Measurements from ENCODE around the gene NSF.
"Not testable (repeated sequence)": the region's sequence is repeated elsewhere in the genome, so short reads cannot be mapped to it uniquely, and the experiment has no call there.

Gene NSF

GRCh38 chr17:46590157-46591146 is at the start of gene NSF:
TSS of gene NSF (plus strand) at chr17:46590669. CDS start at chr17:46590776, 107 bp downstream.
- not testable (repeated sequence) for DNase-seq

DNA sequence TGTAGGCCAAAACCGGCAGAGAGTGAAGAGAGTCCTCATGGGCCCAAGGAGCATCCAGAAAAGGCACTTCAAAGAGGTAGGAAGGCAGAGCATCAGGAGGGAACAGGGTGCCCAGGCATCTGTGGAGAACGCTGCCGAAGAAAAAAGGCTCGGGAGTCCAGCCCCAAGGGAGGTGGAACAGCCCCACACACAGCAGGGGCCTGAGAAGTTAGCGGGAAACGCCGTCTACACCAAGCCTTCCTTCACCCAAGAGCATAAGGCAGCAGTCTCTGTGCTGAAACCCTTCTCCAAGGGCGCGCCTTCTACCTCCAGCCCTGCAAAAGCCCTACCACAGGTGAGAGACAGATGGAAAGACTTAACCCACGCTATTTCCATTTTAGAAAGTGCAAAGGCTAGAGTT is 41.9 kb upstream of the NSF start:
- DNase-seq: not testable (repeated sequence)

GRCh38 chr17:46559155-46559554 is 31.3 kb upstream of the NSF start:
- not testable (repeated sequence) for DNase-seq

GRCh38 chr17:46560048-46560447 is 30.4 kb upstream of the NSF start:
- not testable (repeated sequence) for DNase-seq

GRCh38 chr17:46566284-46566683 is 24.2 kb upstream of the NSF start:
- not testable (repeated sequence) for DNase-seq

DNA sequence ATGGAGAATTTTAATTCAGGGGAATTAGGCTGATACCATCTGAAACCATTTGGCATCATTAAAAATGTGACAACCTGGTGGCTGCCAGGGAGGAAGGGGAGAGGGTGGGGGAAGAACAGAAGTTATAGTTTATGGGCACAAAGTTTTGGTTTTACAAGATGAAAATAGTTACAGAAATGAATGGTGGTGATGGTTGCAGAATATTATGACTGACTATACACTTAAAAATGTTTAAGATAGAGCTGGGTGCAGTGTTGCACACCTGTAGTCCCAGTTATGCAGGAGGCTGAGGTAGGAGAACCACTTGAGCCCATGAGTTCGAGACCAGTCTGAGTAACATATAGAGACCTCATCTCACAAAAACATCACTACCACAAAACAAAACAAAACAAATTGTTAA is 23.5 kb upstream of the NSF start:
- not testable (repeated sequence) for DNase-seq

DNA sequence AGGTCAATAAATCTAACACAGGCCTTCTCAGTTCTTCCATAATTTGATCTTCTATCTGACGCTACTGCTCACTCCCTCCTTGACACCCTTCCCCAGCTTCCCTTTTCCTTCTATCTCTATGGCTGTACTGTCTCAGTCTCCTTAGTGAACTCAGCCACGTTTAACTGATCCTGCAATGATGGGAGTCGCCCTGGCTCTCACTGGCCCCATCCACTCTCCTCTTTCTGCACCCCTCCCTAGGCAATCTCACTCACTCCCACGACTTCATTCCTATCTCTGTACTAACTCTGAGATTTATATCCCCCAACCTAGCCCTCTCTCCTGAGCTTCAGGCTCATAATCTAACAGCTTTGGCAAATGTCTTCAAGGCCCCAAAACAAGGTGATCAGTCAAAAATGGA is 18.7 kb upstream of the NSF start:
- not testable (repeated sequence) for DNase-seq

- DNase-seq: not testable (repeated sequence)
Measured at GRCh38 chr17:46579083-46580075, 11.1 kb upstream of the NSF start, which contains the start of gene ARL17A. TSS of gene ARL17A (minus strand) at chr17:46579691. CDS start at chr17:46576322, 3,369 bp downstream.

DNA sequence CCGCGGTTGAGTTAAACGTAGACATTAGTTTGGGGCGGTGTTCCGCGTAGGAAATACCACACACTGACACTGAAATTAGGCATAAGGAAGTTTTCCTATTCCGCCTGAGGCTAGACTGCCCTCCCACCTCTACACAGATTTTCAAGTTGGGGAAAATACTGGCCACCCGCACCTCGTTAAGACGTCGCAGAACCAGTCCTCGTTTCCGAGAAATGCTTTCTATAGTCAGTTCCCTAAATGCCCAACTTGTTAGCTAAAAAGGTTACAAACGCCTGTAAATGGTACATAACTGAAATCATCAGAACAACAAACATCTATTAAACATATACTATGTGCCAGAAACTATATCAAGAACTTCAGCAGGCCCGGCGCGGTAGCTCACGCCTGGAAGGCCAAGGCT is 10.4 kb upstream of the NSF start:
- DNase-seq: not testable (repeated sequence)

DNA sequence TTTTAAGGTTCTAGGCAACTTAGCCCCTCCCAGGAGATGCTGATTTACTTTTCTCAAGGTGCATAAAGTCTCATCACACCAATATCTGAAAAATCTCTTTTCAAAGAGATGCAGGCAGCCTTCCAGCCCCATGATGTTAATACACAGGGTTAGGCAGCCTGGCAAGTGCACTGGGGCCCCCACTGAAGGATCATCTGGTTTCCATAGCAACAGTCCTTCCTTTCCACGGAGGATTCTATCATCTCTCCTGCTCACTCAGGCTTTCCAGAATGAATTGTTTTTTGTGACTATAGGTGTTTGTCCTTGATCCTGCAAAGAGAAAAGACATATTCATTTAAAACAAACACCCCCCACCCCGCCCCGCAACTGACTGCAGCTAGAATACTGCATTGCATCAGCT is 5.0 kb upstream of the NSF start:
- not testable (repeated sequence) for DNase-seq

GRCh38 chr17:46591332-46591731 is 863 bp downstream of the NSF start:
- not testable (repeated sequence) for DNase-seq

- DNase-seq: not testable (repeated sequence)
Measured at GRCh38 chr17:46598344-46598931, 8.0 kb downstream of the NSF start.

DNA sequence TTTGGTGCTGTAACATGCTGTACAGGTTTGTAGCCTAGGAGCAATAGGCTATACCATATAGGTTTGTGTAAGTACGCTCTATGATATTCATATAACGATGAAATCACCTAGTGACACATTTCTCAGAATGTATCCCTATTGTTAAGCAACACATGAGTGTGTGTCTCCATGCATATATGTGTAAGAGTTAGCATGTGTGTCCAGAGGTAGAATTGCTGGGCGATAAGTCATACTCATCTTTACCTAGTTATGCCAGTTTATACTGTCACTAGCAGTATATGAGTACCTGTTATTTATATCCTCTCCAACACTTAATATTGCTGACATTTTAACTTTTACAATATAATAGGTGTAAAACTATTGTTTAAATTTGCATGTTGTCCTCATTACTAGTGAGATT is 10.3 kb downstream of the NSF start:
- DNase-seq: not testable (repeated sequence)

- not testable (repeated sequence) for DNase-seq
Measured at GRCh38 chr17:46603125-46603524, 12.7 kb downstream of the NSF start.

DNA sequence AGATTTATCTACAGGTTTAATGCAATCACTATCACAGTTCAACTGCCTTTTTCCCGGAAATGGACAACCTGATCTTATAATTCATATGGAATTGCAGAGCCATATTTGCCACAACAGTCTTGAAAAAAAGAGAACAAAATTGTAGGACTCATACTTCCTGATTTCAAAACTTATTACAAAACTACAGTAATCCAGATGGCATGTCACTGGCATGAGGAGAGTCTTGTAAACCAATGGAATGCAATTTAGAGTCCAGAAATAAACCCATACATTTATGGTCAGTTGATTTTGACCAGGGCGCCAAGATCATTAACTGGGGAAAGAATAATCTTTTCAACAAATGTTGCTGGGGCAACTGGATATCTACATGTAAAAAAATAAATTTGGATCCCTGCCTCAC is 20.8 kb downstream of the NSF start:
- not testable (repeated sequence) for DNase-seq

- not testable (repeated sequence) for DNase-seq
Measured at GRCh38 chr17:46613876-46614275, 23.4 kb downstream of the NSF start.

- DNase-seq: not testable (repeated sequence)
Measured at GRCh38 chr17:46617121-46617520, 26.7 kb downstream of the NSF start.

GRCh38 chr17:46618975-46619374 is 28.5 kb downstream of the NSF start:
- not testable (repeated sequence) for DNase-seq

DNA sequence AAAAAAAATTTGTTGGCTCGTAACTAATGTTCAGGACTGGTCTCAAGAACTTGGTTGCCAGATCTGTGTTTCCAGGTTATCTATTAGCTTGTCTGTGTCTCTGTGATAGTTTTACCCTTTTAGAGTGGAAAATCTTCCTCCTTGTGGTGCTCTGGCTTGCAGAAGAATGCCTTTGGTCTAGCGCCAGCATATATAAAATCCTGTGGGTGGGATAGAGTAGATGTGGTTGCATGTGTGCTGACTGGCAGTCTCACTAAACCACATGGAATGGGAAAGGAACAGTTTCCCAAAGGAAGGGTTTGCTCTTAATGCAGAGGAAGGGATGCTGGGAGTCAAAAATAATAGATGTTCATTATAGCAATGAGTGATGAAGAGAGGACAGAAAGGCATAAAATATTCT is 33.3 kb downstream of the NSF start:
- DNase-seq: not testable (repeated sequence)

DNA sequence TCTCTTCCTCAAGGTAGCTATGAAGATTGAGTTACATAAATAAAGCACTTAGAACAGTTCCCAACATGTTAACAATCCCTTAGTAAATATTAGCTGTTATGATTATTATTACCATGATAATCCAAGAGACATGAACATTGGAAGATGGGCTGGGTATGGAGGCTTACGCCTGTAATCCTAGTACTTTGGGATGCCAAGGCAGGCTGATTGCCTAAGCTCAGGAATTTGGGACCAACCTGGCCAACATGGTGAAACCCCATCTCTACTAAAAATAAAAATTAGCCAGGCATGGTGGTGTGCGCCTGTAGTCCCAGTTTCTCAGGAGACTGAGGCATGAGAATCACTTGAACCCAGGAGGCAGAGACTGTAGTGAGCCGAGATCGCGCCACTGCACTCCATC is 34.3 kb downstream of the NSF start:
- DNase-seq: not testable (repeated sequence)

DNA sequence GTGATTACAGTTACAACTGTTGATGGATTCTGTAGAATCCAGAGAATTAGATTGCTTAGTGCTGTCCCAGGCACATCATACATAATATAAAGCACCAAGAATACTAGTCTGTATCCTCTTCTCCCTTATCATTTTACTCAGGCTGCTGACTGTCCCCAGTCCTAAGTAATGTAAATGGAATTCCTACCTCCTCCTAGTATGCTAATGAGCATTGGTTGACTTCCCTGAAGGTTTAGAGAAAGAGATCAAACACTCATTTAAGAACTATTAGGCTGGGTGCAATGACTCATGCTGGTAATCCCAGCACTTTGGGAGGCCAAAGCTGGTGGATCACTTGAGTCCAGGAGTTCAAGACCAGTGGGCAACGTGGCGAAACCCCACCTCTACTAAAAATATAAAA is 37.0 kb downstream of the NSF start:
- not testable (repeated sequence) for DNase-seq

DNA sequence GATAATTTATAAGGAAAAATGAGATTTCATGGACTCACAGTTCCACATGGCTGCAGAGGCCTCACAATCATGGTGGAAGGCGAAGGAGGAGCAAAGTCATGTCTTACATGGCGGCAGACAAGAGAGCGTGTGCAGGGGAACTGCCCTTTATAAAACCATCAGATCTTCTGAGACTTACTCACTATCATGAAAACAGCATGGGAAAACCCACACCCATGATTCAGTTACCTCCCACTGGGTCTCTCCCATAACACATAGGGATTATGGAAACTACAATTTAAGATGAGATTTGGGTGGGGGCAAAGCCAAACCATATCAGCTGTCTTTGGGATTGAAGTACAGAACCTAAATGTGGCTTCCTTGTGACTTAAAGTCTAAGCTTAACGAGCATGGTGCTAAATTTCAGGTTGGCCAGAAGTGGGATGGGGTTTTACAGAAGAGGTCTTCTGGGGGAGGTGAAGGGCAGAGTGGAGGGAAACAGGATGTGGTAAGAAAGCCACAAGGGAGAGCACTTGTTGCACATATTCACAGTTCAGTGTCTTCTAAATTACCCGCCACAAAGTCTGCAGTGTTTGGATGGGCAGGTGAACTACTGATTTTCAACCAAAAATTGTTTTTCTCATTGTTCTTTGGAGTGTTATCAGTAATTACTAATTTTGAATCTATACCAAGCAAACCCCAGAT is 38.4 kb downstream of the NSF start:
- DNase-seq: not testable (repeated sequence)

All from HCEC 1CT (cell line).